ENCODE results near the gene ATP8A1.
A peak's percentile ranks its signal among the peaks of the same experiment; 100 is the strongest.

The ATP8A1 gene

GRCh38 chr4:42646999-42647541 lies 9.8 kb downstream of the ATP8A1 start:
- no peak for DNase-seq

GRCh38 chr4:42646013-42646784 lies 10.7 kb downstream of the ATP8A1 start:
- no peak for DNase-seq

DNA sequence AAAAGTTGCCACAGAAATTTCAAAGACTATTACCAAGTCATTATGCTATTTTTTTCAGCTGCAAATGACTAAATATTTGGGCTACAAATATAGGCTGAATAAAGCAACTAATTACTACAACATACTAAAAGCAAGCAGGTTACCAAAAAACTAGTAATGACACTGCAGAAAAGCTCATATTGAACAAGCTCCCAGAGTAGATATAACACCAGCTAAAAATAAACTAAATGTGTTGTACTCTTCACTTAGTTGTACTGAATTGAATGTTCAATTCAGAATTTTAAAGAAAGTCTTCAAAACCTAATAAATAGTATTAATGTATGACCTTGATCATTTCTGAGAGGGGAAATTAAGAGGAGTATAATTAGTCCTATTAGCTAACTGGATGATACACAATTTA lies 12.0 kb downstream of the ATP8A1 start:
- DNase-seq: no peak

DNA sequence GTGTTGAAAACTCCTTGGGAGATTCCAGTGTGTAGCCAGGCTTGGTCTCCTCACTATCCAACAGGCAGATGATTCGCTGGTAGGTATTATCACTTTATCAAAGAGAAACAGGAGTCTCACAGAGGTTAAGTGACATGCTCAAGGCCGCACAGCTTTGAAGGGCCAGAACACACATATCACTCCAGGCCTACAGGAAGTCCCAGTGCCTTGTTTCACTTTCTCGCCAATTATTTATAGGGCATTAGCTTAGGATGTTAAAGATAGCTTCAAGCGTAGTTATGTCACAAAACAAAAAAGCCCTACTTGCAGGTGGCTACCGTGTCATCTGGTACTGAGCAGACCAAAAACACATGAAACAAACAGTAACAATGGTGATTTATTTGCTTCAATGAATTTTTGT lies 13.2 kb downstream of the ATP8A1 start:
- no peak for DNase-seq

GRCh38 chr4:42642845-42643615 lies 13.9 kb downstream of the ATP8A1 start:
- DNase-seq: no peak

- peak; percentile 19 for DNase-seq
These were observed 14.7 kb downstream of the ATP8A1 start for GRCh38 chr4:42642101-42642797.

DNA sequence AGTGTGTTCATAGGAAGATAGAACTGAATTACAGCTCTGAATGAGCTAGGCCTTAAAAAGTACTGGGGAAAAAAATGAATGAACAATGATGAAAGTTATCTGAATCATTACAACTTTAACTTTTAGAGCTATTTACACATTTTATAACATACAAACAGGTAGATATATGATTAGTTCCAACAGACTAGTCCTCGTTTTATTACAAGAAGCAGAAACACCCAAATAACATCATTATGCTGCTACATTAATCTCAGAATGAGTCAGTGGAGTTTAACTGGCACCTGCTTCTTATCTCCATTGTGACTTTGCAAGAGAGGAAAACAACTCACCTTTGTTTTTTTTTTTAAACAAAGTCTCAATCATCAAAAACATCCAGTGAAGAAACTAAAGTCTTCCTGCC lies 15.2 kb downstream of the ATP8A1 start:
- peak; percentile 35 for DNase-seq

DNA sequence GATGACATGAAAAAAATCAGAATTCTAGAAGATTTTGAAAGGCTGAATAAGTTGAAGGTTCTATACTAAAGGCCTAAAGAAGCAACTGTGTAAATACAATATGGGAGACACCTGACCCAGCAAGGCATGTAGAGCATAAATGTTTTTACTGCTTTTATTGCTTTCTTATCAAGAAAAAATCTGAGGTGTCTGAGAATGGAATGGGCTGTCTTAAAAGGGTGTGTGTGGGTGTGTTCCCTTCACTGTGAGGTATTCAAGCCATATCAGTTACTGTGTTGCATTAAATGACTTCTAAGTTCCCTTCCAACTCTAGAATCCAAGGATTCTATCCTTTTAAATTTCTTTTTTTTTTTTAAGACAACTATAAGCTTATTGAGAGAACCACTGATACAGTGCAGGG lies 15.7 kb downstream of the ATP8A1 start:
- DNase-seq: no peak

DNA sequence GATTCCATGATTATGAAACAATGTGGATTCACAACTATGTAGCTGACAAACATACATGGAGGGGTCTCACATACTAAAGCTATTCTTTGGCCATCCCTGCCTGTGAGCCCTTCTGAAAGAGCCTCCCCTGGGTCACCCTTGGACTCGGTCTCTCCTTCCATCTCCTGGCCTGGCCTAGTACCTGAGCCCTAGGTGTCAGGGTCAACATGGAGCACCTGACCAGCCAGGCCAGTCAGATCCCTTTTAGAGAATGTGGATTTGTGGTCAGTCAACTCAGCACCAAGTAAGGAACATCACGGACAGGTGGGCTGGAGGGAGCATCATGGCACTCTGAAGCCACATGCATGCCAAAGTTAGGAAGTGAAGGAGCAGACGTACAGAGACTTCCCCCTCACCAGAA lies 16.3 kb downstream of the ATP8A1 start:
- DNase-seq: no peak

- peak; percentile 57 for DNase-seq
These were observed 17.9 kb downstream of the ATP8A1 start for GRCh38 chr4:42638993-42639392.

- DNase-seq: no peak
These were observed 18.6 kb downstream of the ATP8A1 start for GRCh38 chr4:42638321-42638720.

DNA sequence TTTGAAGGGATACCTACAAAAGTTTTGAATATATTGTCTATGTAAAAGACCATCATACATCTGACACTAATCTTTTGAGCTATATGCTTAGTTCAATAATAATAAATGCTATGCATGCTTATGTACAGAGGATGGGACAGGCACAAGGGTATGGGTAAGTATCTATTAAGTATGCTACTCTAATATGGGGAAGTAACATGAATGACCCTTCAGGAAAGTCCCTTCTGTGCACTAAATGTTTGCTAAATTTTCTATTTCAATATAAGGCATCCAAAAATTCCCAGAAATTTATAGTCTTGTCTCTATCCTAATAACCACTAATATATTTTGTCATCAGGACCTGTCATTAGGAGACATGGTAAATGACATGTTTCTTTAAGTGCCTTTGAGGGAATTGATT lies 19.0 kb downstream of the ATP8A1 start:
- DNase-seq: no peak

GRCh38 chr4:42637104-42637503 lies 19.8 kb downstream of the ATP8A1 start:
- no peak for DNase-seq

DNA sequence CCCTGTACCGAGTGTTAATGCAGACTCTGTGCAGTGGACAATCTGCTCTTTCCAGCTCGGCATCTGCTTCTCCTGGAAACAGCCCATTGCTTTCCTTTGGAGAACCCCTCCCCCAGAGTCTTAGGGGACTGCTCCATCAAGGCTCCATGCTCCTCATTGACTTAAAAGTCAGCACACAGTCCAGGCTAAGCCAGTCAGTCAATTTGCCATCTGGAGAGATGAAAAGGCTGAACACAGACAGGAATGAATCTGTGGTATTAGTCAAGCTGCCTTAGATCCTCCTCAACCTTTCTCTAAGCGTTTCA lies 20.3 kb downstream of the ATP8A1 start:
- no peak for DNase-seq

- DNase-seq: peak; percentile 46
These were observed 23.1 kb downstream of the ATP8A1 start for GRCh38 chr4:42633605-42634388.

GRCh38 chr4:42632653-42633382 lies 24.1 kb downstream of the ATP8A1 start:
- no peak for DNase-seq

- DNase-seq: no peak
These were observed 26.0 kb downstream of the ATP8A1 start for GRCh38 chr4:42630908-42631307.

DNA sequence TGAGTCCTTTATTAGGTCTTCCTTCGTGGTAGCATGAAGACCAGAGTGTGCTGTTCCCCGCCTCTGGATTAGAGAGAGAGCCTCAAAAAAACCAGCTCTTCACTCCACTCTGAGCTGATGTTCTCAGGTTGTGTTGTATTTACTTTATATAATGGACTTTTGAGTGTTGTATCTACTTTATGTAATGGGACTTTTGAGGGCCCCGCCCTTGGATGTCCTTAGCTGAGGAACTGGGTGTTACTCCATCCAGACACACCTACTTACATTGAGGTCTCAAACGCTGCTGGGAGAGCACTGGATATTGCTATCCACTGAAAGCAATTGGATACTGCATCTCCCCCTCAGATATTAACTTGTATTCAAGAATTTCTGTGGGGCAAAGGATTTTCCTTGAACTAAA lies 28.2 kb downstream of the ATP8A1 start:
- no peak for DNase-seq

GRCh38 chr4:42627885-42628646 lies 28.8 kb downstream of the ATP8A1 start:
- no peak for DNase-seq

- DNase-seq: no peak
These were observed 30.2 kb downstream of the ATP8A1 start for GRCh38 chr4:42626629-42627146.

- no peak for DNase-seq
These were observed 31.6 kb downstream of the ATP8A1 start for GRCh38 chr4:42625329-42625728.

Measured in activated CD4-positive, alpha-beta T cell treated with anti-CD3 and anti-CD28 coated beads, Interleukin-2, Interleukin-6, amounts not matched to agents 100 ng/mL and 50 ng/mL, durations not matched to agents 16 hours and 8 hours (primary cell).